Thyroid gland (tissue), 4 donors: ENCODE data around the gene CRYAA. TPM values are rescaled to one million over a fixed set of nuclear protein-coding genes. Genes with fewer than 3 reads are reported as not detected.

Experiments used
- DNase-seq, 2 donors: peaks; one replicate each; pipeline ENCODE4 v3.0.0-alpha.2; 2019
- H3K27ac ChIP-seq, 3 donors: fragments of 200-600 bp; sonication (generic); 1 replicate in 2 of 3; 2 replicates in 1 of 3; pipeline ENCODE4 v1.5.1; 2016 to 2019; ENCODE audit warnings: mild to moderate bottlenecking in 1 of 3, moderate library complexity in 1 of 3
- H3K27me3 ChIP-seq: fragments of 200-600 bp; sonication (generic); one replicate; pipeline ENCODE4 v1.5.1; 2019
- H3K36me3 ChIP-seq, 2 donors: fragments of 200-600 bp; sonication (generic); one replicate each; pipeline ENCODE4 v1.5.1; 2016 to 2019
- H3K4me1 ChIP-seq, 2 donors: fragments of 200-600 bp; sonication (generic); one replicate each; pipeline ENCODE4 v1.5.1; 2017 to 2019
- H3K4me3 ChIP-seq, 3 donors: fragments of 200-600 bp; sonication (generic); replicated peaks in 1 of 3; 1 replicate in 2 of 3; 2 replicates in 1 of 3; pipeline ENCODE4 v1.5.1; 2016; ENCODE audit warnings: mild to moderate bottlenecking in 1 of 3
- H3K9me3 ChIP-seq: fragments of 200-600 bp; sonication (generic); one replicate; pipeline ENCODE4 v1.5.1; 2017
- POLR2A ChIP-seq, 2 donors: fragments of 450-650 bp; IDR thresholded peaks; one replicate each; pipeline ENCODE4 v1.6.1; 2017; ENCODE audit warnings: antibody characterized with exemption in 2 of 2, mild to moderate bottlenecking in 2 of 2, moderate library complexity in 1 of 2
- whole genome bisulfite sequencing, 2 donors: methylation state at CpG; one replicate each; pipeline ENCODE4 v1.1.5; 2017; 5-methylcytosine and 5-hydroxymethylcytosine counted together
- intact Hi-C: fragments of 100-400 bp; cut with DNase I; formaldehyde crosslinking; loops from one replicate; pipeline ENCODE4 v1.15.1; 2023
- total RNA-seq, 4 donors: library from RNA; depleted of rRNA; stranded (reverse); fragments of >200 nt; gene quantifications; one replicate each; pipeline ENCODE4 v1.2.3, GENCODE V29; 2016
- TF ChIP-seq, protein P1 (sequence below), 6 experiments: fragments of 200-600 bp in 3 of 6; fragments of 450-650 bp in 3 of 6; sonication (generic) in 3 of 6; IDR thresholded peaks; one replicate each; pipeline ENCODE4 v1.5.1; 2016 to 2019; ENCODE audit warnings: antibody characterized with exemption in 6 of 6, mild to moderate bottlenecking in 2 of 6, inconsistent platforms in 1 of 6, moderate library complexity in 1 of 6

CRYAA gene
- total RNA-seq, 4 donors from 2014 or later = not detected

DNA sequence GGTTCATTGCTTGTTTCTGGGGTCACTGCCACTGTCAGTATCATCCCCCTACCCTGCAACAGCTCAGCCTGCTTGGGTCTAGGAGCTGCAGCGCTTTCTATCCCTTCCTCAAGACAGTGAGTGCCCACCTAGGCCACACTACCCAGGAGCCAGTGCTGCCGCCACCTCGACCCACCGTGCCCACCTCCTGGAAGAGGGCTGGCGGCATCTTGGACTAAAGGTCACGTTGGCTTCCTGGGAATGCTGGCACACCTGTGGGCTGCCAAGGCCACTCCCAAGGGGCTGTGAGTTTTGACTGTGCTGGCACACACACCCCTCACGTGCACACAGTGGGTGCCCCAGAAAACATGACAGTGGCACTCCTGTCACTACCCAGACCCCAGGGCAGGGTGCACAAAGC is 22.1 kb downstream of the CRYAA start:
- TF ChIP-seq, protein P1, sequence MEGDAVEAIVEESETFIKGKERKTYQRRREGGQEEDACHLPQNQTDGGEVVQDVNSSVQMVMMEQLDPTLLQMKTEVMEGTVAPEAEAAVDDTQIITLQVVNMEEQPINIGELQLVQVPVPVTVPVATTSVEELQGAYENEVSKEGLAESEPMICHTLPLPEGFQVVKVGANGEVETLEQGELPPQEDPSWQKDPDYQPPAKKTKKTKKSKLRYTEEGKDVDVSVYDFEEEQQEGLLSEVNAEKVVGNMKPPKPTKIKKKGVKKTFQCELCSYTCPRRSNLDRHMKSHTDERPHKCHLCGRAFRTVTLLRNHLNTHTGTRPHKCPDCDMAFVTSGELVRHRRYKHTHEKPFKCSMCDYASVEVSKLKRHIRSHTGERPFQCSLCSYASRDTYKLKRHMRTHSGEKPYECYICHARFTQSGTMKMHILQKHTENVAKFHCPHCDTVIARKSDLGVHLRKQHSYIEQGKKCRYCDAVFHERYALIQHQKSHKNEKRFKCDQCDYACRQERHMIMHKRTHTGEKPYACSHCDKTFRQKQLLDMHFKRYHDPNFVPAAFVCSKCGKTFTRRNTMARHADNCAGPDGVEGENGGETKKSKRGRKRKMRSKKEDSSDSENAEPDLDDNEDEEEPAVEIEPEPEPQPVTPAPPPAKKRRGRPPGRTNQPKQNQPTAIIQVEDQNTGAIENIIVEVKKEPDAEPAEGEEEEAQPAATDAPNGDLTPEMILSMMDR (IDR thresholded peaks at IDR 0.05) = no peak
- no peak for DNase-seq
- WGBS, 2 donors = 82 to 89% methylated on average over 4 to 6 of the region's 7 CpGs

DNA sequence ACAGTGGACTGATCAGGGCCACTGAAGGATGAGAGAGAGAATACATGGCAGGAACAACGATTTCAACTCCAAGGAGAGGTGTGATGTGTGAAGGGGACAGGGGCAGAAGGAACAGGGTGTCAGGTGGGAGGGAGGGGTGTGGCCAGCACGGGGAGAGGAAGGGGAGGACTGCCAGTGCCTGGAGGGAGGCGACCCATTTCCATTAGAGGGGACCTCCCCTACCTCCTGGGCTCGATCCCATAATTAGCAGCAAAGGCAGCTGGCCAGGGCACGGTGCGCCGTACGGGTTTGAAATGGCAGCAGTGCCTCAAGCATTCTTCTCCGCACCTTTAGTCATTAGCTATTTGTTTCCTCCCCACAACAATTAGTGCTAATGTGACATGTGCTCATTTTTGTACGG is 22.7 kb downstream of the CRYAA start:
- Histone ChIP-seq H3K36me3 (no peaks in the 10 kb centered on the region), H3K4me3 (no peak overlapping the region), H3K27me3 (no peaks in the 10 kb centered on the region), H3K9me3 (no peaks in the 10 kb centered on the region), H3K27ac (no peak overlapping the region), H3K4me1 (peaks cover 1 to 25% of the 10 kb centered on the region in 2 donors)
- TF ChIP-seq, protein P1 (IDR thresholded peaks at IDR 0.05) = no peak
- TF ChIP-seq POLR2A (IDR thresholded peaks at IDR 0.05) = no peak
- intact Hi-C loops = no loop called here
- no peak for DNase-seq
- WGBS, 2 donors = 75 to 79% methylated on average over 10 of the region's 10 CpGs

More for the DNA sequence above, 22.1 kb downstream of the CRYAA start:
- Histone ChIP-seq H3K27ac (no peak overlapping the region), H3K4me3 (no peak overlapping the region), H3K9me3 (no peaks in the 10 kb centered on the region), H3K36me3 (no peaks in the 10 kb centered on the region), H3K27me3 (no peaks in the 10 kb centered on the region), H3K4me1 (peaks cover 0 to 20% of the 10 kb centered on the region in 2 donors)
- intact Hi-C loops = no loop called here

DNA sequence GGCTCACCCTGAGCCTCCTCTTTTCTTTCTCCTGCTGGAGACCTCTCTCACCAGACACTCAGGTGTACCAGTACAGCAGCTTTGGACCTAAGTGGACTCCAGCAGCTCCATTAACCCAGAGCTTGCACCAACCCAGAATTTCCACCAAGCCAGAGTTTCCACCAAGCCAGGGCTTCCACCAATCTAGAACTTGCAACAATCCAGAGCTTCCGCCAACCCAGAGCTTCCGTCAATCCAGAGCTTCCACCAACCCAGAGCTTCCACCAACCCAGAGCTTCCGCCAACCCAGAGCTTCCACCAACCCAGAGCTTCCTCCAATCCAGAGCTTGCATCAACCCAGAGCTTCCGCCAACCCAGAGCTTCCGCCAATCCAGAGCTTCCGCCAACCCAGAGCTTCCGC is 23.2 kb downstream of the CRYAA start:
- intact Hi-C loops = no loop called here
- H3K4me3 ChIP-seq = no peak overlapping the region
- H3K36me3 ChIP-seq = no peaks in the 10 kb centered on the region
- no peaks in the 10 kb centered on the region for H3K9me3 ChIP-seq
- peaks cover 6 to 30% of the 10 kb centered on the region in 2 donors for H3K4me1 ChIP-seq
- DNase-seq = no peak
- H3K27ac ChIP-seq = no peak overlapping the region
- TF ChIP-seq, protein P1 (IDR thresholded peaks at IDR 0.05) = no peak
- no peak for TF ChIP-seq POLR2A (IDR thresholded peaks at IDR 0.05)
- WGBS, 2 donors = 87 to 90% methylated on average over 7 of the region's 7 CpGs
- H3K27me3 ChIP-seq = no peaks in the 10 kb centered on the region

DNA sequence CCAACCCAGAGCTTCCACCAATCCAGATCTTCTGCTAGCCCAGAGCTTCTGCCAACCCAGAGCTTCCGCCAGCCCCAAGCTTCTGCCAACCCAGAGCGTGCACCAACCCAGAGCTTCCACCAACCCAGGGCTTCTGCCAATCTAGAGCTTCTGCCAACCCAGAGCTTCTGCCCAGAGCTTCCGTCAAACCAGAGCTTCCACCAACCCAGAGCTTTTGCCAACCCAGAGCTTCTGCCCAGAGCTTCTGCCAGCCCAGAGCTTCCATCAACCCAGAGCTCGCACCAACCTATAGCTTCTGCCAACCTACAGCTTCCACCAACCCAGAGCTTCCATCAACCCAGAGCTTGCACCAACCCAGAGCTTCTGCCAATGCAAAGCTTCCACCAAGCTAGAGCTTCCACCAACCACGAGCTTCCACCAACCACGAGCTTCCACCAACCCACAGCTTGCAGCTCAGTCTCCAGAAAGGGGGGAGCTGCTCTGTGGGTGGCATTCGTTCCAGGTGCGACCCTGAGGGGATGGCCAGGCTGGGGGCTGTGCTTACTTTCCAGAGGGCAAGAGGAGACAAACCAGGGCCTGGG is 23.8 kb downstream of the CRYAA start:
- WGBS, 2 donors = 88 to 94% methylated on average over 8 of the region's 8 CpGs
- Histone ChIP-seq H3K9me3 (no peaks in the 10 kb centered on the region), H3K4me3 (no peak overlapping the region), H3K27me3 (no peaks in the 10 kb centered on the region), H3K27ac (no peak overlapping the region), H3K4me1 (peaks cover 7 to 36% of the 10 kb centered on the region in 2 donors), H3K36me3 (no peaks in the 10 kb centered on the region)
- intact Hi-C loops = no loop called here
- DNase-seq = no peak
- TF ChIP-seq, protein P1 (IDR thresholded peaks at IDR 0.05) = no peak
- TF ChIP-seq POLR2A (IDR thresholded peaks at IDR 0.05) = no peak

DNA sequence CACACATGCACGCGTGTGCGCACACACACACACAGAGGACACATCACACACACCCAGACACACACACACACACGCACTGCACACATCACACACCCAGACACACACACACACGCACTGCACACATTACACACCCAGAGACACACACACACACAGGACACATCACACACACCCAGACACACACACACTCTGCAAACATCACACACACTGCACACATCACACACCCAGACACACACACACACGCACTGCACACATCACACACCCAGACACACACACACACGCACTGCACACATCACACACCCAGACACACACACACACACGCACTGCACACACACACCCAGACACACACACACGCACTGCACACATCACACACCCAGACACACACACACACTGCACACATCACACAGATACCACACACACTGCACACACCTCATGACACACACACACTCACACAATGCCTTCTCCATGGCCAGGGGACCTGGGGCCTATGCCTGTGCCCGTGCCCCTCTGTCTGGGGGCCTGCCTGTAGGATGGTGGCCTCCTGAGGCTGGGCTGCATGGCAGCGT is 24.4 kb downstream of the CRYAA start:
- H3K9me3 ChIP-seq = no peaks in the 10 kb centered on the region
- no peaks in the 10 kb centered on the region for H3K27me3 ChIP-seq
- DNase-seq = no peak
- 88 to 96% methylated on average over 9 to 10 of the region's 11 CpGs for WGBS, 2 donors
- H3K27ac ChIP-seq = no peak overlapping the region
- H3K4me3 ChIP-seq = no peak overlapping the region
- H3K36me3 ChIP-seq = no peaks in the 10 kb centered on the region
- intact Hi-C loops = no loop called here
- peaks cover 7 to 38% of the 10 kb centered on the region in 2 donors for H3K4me1 ChIP-seq
- TF ChIP-seq, protein P1 (IDR thresholded peaks at IDR 0.05) = no peak
- no peak for TF ChIP-seq POLR2A (IDR thresholded peaks at IDR 0.05)
